Activated naive CD4-positive, alpha-beta T cell treated with anti-CD3 and anti-CD28 coated beads, Interleukin-2, amount 50 U/mL, for 24 hours (primary cell): ENCODE measurements around the gene MEIS1.

ENCODE experiments used
- H3K27ac Mint-ChIP-seq: one replicate; pipeline ENCODE4 v1.8.0; 2021; ENCODE audit warnings: mild to moderate bottlenecking, mixed read lengths
- H3K27me3 Mint-ChIP-seq: one replicate; pipeline ENCODE4 v1.8.0; 2021; ENCODE audit warnings: mixed read lengths
- H3K36me3 Mint-ChIP-seq: one replicate; pipeline ENCODE4 v1.8.0; 2021; ENCODE audit warnings: mixed read lengths
- H3K4me1 Mint-ChIP-seq: one replicate; pipeline ENCODE4 v1.8.0; 2021; ENCODE audit warnings: mixed read lengths
- H3K4me3 Mint-ChIP-seq: one replicate; pipeline ENCODE4 v1.8.0; 2021; ENCODE audit warnings: mild to moderate bottlenecking, mixed read lengths
- H3K9me3 Mint-ChIP-seq: one replicate; pipeline ENCODE4 v1.8.0; 2021; ENCODE audit warnings: mixed read lengths

The MEIS1 gene

DNA sequence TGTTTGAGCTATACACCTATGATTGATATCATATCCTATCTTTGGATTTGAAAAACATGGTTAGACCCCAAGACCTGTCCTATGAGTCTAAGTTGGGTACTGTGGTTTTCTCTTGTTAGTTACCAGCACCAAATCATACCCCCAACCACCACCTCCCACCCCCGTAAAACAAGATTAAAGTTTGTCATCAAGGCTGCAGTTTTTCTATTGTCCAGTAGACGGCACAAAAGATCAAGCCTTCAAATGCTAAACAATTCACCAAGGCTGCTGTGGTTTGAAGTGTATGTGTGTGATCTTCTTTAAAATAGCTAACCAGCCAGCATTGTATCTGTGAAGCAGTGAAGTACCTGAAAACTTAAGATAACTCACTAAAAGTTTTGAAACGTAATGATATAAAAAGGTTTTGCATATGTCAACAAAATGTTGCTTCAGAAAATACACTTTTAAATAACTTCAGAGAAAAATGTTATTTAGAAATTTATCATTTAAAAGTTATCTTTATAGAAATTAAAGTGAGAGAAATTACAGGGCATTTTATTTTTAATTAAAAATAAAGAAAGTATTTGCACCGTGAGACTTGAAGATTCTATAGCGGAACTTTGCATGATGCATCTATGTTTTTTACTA lies 5.8 kb upstream of the MEIS1 start:
- Mint-ChIP-seq H3K4me1 (peaks cover 10% of the 10 kb centered on the region), H3K9me3 (no peaks in the 10 kb centered on the region), H3K36me3 (no peaks in the 10 kb centered on the region), H3K4me3 (no peak overlapping the region), H3K27me3 (peaks cover 59% of the 10 kb centered on the region), H3K27ac (no peak overlapping the region)

GRCh38 chr2:66429693-66430504 lies 5.0 kb upstream of the MEIS1 start:
- Mint-ChIP-seq H3K27ac (peak overlapping the region; percentile 73), H3K27me3 (peaks cover 65% of the 10 kb centered on the region), H3K36me3 (no peaks in the 10 kb centered on the region), H3K9me3 (no peaks in the 10 kb centered on the region), H3K4me1 (peaks cover 18% of the 10 kb centered on the region), H3K4me3 (no peak overlapping the region)

- peak overlapping the region; percentile 73 for H3K27ac Mint-ChIP-seq
Measured at GRCh38 chr2:66430505-66431273, 4.2 kb upstream of the MEIS1 start.

DNA sequence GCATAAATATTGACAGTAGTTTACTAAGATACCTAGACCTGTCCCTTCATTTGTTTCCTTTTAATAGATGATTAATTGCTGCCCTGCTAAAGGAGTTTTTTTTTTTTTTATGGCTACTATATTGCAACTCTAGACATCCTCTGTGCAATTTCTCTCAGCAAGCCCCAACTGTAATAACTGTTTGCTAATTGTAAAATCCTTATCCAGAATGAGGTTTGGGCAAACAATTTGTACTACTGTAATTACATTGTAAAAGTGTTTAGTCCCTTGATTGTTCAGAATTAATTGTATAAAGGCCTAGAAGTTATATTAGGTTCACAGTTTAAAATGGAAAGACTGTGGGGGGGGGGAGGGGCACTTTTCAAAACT lies 3.7 kb upstream of the MEIS1 start:
- H3K36me3 Mint-ChIP-seq = no peaks in the 10 kb centered on the region

More at GRCh38 chr2:66430505-66431273, 4.2 kb upstream of the MEIS1 start:
- Mint-ChIP-seq H3K27me3 (peaks cover 65% of the 10 kb centered on the region), H3K4me3 (no peak overlapping the region), H3K36me3 (no peaks in the 10 kb centered on the region), H3K4me1 (peaks cover 26% of the 10 kb centered on the region), H3K9me3 (no peaks in the 10 kb centered on the region)

DNA sequence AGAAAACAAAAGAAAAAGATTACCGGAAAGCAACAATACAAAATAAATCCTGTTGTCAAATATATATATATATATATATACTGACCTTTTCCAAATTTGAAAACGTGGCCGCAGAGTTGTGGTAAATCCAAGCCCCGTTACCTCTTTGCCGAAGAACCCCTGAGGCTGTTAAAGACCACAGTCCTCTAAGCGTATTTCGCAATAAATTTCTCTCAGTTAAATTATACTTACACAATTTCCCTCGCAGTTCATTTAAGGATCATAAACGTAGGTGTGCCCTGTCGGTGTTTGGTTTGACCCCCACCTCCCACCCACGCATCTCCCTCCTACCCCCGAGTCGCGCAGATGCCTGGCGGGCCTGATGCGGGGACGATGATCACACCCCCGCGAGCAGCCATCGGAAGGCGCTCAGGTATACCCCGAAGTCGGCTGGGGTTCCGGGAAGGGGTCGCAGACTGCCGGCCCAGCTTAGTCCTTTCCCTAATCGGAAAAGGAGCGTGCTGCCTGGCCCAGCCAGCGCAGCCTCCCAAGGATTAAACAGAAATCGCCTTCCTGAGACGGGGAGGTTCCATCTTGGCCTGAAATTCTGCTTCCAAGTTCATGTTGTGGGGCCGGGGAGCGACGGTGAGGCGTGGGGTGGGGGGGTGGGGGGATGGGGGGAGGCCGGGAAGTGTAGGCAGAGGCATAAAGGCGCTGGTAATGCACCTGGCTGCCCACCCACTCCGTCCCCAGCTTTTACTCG lies 2.9 kb upstream of the MEIS1 start:
- no peaks in the 10 kb centered on the region for H3K36me3 Mint-ChIP-seq
- H3K27ac Mint-ChIP-seq = no peak overlapping the region
- H3K4me1 Mint-ChIP-seq = peaks cover 27% of the 10 kb centered on the region
- H3K9me3 Mint-ChIP-seq = no peaks in the 10 kb centered on the region
- peaks cover 68% of the 10 kb centered on the region for H3K27me3 Mint-ChIP-seq
- peak overlapping the region; percentile 51 for H3K4me3 Mint-ChIP-seq

More for the DNA sequence above, 3.7 kb upstream of the MEIS1 start:
- no peak overlapping the region for H3K4me3 Mint-ChIP-seq
- peaks cover 64% of the 10 kb centered on the region for H3K27me3 Mint-ChIP-seq
- H3K4me1 Mint-ChIP-seq = peaks cover 27% of the 10 kb centered on the region
- H3K9me3 Mint-ChIP-seq = no peaks in the 10 kb centered on the region
- no peak overlapping the region for H3K27ac Mint-ChIP-seq

DNA sequence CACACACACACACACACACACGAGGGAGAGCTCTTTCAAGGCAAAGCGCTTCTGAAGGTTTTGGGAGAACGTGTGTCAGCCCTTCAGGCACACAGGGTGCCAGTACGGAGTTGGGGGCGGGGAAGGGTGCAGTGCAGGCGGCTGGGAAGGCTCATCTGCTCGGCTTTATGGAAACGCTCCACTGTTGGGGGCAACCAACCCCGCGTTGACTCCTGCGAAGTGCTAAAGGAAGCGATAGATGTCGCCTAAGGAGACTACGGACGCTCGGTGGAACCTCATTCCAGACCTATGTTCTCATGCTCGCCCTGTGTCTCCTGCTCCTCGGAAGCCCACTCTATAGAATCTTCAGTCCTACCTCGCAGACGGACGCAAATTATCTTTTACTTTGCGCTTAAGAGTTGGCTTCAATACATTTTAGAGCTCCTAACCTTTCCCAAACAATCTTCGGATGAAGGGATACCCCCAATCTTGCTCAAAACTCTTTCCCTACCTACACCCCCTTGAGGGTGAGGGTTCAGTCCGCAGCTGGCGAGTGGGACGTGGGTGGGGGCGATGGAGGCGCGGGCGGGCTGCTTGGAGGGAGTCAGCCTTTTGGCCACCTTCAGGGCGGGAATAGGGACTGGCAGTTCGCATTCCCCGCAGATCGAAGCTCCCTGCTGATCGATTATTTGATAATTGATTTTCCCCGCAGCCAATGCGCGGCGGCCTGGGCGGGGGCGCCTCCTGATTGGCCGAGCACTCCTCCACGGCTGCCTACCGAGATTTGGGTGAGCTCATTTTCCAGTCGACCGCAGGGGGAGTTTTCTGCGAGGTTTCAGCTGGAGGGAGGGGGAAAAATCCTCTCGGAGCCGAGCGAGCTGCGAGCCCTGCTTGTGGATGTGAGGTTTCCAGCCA lies 1.9 kb upstream of the MEIS1 start:
- peak overlapping the region; percentile 86 for H3K4me3 Mint-ChIP-seq
- H3K9me3 Mint-ChIP-seq = no peaks in the 10 kb centered on the region
- H3K4me1 Mint-ChIP-seq = peaks cover 27% of the 10 kb centered on the region
- peaks cover 68% of the 10 kb centered on the region for H3K27me3 Mint-ChIP-seq
- no peaks in the 10 kb centered on the region for H3K36me3 Mint-ChIP-seq
- no peak overlapping the region for H3K27ac Mint-ChIP-seq

DNA sequence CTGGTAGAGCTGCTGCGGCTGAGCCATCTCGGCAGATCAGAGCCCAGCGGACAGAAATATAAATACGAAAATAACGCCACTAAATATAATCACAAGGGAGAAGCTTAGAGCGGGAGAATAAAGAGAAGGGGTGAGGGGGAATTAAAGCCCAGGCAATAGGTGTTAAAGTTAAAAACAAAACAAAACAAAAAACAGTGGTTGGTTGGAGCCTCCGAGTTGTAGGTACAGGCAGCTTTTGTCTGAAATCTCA lies 1.3 kb upstream of the MEIS1 start:
- peaks cover 27% of the 10 kb centered on the region for H3K4me1 Mint-ChIP-seq
- no peaks in the 10 kb centered on the region for H3K9me3 Mint-ChIP-seq
- H3K27me3 Mint-ChIP-seq = peaks cover 71% of the 10 kb centered on the region
- H3K27ac Mint-ChIP-seq = no peak overlapping the region
- H3K36me3 Mint-ChIP-seq = no peaks in the 10 kb centered on the region
- H3K4me3 Mint-ChIP-seq = peak overlapping the region; percentile 86

DNA sequence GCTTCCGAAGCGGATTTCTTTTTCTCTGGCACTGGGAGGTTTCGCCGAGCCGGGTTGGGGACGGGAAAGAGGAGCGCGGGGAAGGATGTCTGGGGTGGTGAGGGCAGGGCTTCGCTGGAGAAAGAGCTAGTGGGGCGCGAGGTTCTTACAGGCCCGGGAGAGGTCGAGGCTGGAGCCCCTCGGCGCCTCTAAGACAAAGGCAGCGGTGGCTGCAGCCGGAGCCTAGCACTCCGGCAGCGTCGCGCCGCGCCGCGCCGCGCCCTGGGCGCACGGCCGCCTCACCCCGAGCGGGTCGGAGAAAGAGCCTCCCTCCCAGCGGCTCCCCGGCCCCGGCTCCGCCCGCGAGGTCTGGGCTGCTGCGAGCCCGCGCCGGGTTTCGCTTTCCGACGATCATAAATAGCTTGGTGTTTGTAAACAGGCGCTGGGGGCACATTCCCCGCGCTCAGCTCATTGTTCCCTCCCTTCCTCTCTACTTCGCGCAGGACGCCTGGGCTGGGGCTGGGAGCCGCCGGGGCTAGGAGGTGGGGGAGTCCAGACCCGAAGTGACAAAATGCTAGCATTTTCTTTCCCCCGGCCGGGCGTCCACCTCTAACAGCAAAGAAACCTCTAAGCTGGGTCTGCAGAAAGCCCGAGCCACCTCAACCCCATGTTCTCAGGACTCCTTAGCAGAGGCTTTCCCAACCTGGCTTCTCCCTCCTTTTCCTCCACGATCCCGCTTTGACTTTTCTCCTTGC lies 813 bp upstream of the MEIS1 start:
- Mint-ChIP-seq H3K27ac (no peak overlapping the region), H3K9me3 (no peaks in the 10 kb centered on the region), H3K27me3 (peaks cover 67% of the 10 kb centered on the region), H3K36me3 (no peaks in the 10 kb centered on the region), H3K4me1 (peaks cover 27% of the 10 kb centered on the region), H3K4me3 (peak overlapping the region; percentile 86)

DNA sequence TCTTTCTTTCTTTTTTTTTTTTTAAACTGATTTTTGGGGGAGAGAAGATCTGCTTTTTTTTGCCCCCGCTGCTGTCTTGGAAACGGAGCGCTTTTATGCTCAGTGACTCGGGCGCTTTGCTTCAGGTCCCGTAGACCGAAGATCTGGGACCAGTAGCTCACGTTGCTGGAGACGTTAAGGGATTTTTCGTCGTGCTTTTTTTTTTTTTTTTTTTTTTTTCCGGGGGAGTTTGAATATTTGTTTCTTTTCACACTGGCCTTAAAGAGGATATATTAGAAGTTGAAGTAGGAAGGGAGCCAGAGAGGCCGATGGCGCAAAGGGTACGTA lies 587 bp downstream of the MEIS1 start:
- H3K36me3 Mint-ChIP-seq = no peaks in the 10 kb centered on the region
- peaks cover 67% of the 10 kb centered on the region for H3K27me3 Mint-ChIP-seq
- peak overlapping the region; percentile 8 for H3K27ac Mint-ChIP-seq
- peak overlapping the region; percentile 81 for H3K4me3 Mint-ChIP-seq
- H3K9me3 Mint-ChIP-seq = no peaks in the 10 kb centered on the region
- H3K4me1 Mint-ChIP-seq = peaks cover 31% of the 10 kb centered on the region

- H3K36me3 Mint-ChIP-seq = no peaks in the 10 kb centered on the region
- H3K4me1 Mint-ChIP-seq = peaks cover 31% of the 10 kb centered on the region
- peak overlapping the region; percentile 81 for H3K4me3 Mint-ChIP-seq
- H3K27ac Mint-ChIP-seq = no peak overlapping the region
- no peaks in the 10 kb centered on the region for H3K9me3 Mint-ChIP-seq
- H3K27me3 Mint-ChIP-seq = peaks cover 67% of the 10 kb centered on the region
Measured at GRCh38 chr2:66435963-66436362, 1.0 kb downstream of the MEIS1 start.

DNA sequence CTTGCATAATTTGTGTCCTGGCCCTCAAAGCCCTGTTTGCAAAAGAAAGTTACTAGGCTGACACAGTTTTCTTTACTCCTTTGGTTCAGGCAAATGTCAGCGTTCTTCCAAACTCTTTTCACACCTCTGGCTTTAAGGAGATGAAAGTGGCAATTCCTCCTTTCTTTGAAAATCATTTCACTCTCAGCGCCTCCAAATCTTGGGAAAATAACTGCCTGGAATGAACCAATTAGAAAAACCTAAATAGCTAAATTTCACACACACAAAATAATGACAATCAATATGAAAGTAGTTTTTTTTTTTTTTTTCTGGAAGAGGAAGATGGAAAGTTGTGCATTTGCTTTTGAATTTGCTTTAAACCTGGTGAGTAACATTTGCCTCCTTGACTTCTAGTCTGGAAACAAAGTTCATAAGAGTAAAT lies 1.7 kb downstream of the MEIS1 start:
- H3K4me1 Mint-ChIP-seq = peaks cover 31% of the 10 kb centered on the region
- peaks cover 66% of the 10 kb centered on the region for H3K27me3 Mint-ChIP-seq
- H3K27ac Mint-ChIP-seq = no peak overlapping the region
- no peak overlapping the region for H3K4me3 Mint-ChIP-seq
- no peaks in the 10 kb centered on the region for H3K9me3 Mint-ChIP-seq
- no peaks in the 10 kb centered on the region for H3K36me3 Mint-ChIP-seq

DNA sequence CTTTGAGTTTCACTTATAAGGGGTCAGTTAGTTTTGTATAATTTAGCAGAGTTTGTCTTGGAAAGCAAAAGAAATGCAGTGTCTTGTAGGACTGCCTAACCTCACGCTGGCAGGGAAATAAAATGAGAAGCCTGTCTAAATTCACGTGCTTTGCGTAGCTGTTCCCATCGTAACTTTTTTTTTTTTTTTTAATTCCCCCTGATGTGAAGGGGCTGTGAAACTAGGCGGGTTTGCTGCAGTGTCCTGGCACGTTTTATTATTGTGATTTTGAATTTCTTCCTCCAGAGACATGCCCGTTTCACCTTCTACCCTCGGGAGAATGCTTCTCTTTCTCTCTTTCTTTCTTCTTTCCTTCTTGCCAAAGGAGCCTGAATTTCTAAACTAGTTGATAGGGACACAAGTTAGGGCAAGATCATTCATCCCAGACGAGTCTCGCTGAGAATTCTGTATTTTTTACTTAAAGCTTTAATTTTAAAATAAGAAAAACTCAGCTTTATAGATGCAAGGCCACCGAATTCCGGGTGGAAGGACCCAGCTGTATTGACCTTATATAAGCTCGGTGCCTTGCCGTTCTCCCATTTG lies 2.3 kb downstream of the MEIS1 start:
- Mint-ChIP-seq H3K9me3 (no peaks in the 10 kb centered on the region), H3K4me3 (no peak overlapping the region), H3K36me3 (no peaks in the 10 kb centered on the region), H3K4me1 (peaks cover 31% of the 10 kb centered on the region), H3K27ac (no peak overlapping the region), H3K27me3 (peaks cover 66% of the 10 kb centered on the region)

DNA sequence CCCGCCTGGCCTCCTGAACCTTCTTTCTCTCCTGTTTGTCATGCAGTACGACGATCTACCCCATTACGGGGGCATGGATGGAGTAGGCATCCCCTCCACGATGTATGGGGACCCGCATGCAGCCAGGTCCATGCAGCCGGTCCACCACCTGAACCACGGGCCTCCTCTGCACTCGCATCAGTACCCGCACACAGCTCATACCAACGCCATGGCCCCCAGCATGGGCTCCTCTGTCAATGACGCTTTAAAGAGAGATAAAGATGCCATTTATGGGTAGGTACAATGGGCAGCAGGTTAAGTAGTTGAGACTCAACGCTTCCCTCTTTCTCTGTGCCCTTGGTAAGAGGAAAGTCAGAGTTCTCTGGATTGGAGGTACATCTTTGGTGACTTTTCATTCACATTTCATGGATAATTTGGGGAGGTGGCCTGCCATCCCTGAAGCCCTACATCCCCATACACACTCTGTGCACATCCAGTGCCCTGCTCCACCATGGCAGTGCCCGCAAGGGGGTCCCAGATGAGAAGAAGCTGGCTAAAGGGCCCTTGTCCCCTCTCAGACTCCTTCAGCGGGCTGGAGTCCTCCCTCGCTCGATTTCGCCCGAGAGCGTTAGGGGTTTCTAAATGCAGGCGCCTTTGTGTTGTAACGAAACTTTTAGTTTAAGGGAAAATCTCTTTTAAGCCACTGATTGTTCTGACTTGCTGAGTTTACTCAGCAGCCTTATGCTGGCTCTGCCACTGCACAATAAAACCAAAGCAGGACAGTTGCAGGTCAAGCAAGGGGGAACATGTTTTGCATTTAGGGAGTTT lies 3.0 kb downstream of the MEIS1 start:
- no peak overlapping the region for H3K4me3 Mint-ChIP-seq
- no peak overlapping the region for H3K27ac Mint-ChIP-seq
- H3K9me3 Mint-ChIP-seq = no peaks in the 10 kb centered on the region
- H3K27me3 Mint-ChIP-seq = peaks cover 65% of the 10 kb centered on the region
- H3K36me3 Mint-ChIP-seq = no peaks in the 10 kb centered on the region
- peaks cover 27% of the 10 kb centered on the region for H3K4me1 Mint-ChIP-seq
